Lower leg skin (tissue), 4 donors: Measurements from ENCODE around the gene BBS1. TPM values are rescaled to one million over a fixed set of nuclear protein-coding genes. Genes with fewer than 3 reads are reported as not detected.

Experiments
- DNase-seq, 2 donors: peaks; one replicate each; pipeline ENCODE4 v3.0.0-alpha.2; 2019; ENCODE audit warnings: low spot score in 2 of 2
- H3K4me3 ChIP-seq: fragments of 200-600 bp; sonication (generic); 2 replicates; pipeline ENCODE4 v1.5.1; 2017; ENCODE audit warnings: mild to moderate bottlenecking, low read depth; ENCODE audit not compliant: poor library complexity, severe bottlenecking
- POLR2A ChIP-seq, 2 donors: fragments of 450-650 bp; IDR thresholded peaks; one replicate each; pipeline ENCODE4 v1.6.1; 2016 to 2017; ENCODE audit warnings: antibody characterized with exemption in 2 of 2, mild to moderate bottlenecking in 1 of 2, moderate library complexity in 1 of 2
- WGBS, 2 donors: methylation state at CpG; one replicate each; pipeline ENCODE4 v1.1.5; 2018; 5-methylcytosine and 5-hydroxymethylcytosine counted together
- intact Hi-C: fragments of 100-400 bp; cut with DNase I; formaldehyde crosslinking; loops from one replicate; pipeline ENCODE4 v1.15.0; 2023; ENCODE audit warnings: low total_unique reads
- total RNA-seq, 4 donors: library from RNA; depleted of rRNA; stranded (reverse); fragments of >200 nt; gene quantifications; one replicate each; pipeline ENCODE4 v1.1.0, GENCODE V29; 2016
- TF ChIP-seq, protein P1 (sequence below), 3 donors: fragments of 450-650 bp; IDR thresholded peaks; one replicate each; pipeline ENCODE4 v1.5.1; 2016; ENCODE audit warnings: antibody characterized with exemption in 3 of 3, mild to moderate bottlenecking in 3 of 3, moderate library complexity in 2 of 3

BBS1 gene
- total RNA-seq, 4 donors from 2014 or later = 27.4 to 51.6 (median 37.1) TPM

DNA sequence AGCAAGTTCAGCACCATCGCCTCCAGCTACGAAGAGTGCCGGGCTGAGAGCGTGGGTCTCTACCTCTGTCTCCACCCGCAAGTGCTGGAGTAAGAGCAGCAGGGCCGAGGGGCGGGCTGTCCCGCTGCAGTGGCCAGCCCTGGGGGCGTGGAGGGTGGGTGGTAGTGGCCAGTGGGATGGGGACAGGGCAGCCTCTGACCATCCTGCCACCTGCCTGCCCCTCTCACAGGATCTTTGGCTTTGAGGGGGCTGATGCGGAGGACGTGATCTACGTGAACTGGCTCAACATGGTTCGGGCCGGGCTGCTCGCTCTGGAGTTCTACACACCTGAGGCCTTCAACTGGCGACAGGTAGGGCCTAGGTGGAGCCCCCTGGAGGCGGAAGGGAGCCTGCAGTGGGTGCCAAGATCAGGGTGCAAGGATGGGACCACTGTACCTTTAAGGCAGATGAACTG, 15.0 kb upstream of the BBS1 start:
- H3K4me3 ChIP-seq = no peak overlapping the region
- intact Hi-C loops = no loop called here
- TF ChIP-seq, protein P1, sequence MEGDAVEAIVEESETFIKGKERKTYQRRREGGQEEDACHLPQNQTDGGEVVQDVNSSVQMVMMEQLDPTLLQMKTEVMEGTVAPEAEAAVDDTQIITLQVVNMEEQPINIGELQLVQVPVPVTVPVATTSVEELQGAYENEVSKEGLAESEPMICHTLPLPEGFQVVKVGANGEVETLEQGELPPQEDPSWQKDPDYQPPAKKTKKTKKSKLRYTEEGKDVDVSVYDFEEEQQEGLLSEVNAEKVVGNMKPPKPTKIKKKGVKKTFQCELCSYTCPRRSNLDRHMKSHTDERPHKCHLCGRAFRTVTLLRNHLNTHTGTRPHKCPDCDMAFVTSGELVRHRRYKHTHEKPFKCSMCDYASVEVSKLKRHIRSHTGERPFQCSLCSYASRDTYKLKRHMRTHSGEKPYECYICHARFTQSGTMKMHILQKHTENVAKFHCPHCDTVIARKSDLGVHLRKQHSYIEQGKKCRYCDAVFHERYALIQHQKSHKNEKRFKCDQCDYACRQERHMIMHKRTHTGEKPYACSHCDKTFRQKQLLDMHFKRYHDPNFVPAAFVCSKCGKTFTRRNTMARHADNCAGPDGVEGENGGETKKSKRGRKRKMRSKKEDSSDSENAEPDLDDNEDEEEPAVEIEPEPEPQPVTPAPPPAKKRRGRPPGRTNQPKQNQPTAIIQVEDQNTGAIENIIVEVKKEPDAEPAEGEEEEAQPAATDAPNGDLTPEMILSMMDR (IDR thresholded peaks at IDR 0.05) = no peak
- no peak for TF ChIP-seq POLR2A (IDR thresholded peaks at IDR 0.05)
- DNase-seq = no peak
- 94 to 96% methylated on average over 17 of the region's 17 CpGs for WGBS, 2 donors

DNA sequence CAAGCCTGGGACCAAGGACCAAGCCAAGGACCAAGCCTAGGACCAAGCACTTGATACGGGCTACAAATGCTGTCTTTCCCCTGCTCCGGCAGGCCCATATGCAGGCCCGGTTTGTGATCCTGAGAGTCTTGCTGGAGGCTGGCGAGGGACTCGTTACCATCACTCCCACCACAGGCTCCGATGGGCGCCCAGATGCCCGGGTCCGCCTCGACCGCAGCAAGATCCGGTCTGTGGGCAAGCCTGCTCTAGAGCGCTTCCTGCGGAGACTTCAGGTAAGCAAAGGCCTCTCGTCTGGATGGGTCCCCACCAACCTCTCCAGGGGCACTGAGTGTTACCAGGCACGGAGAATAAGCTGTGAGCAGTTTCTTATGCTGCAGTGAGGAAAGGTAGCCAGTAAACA, 13.2 kb upstream of the BBS1 start:
- no peak overlapping the region for H3K4me3 ChIP-seq
- 92 to 97% methylated on average over 10 to 13 of the region's 16 CpGs for WGBS, 2 donors
- intact Hi-C loops = no loop called here
- no peak for TF ChIP-seq POLR2A (IDR thresholded peaks at IDR 0.05)
- TF ChIP-seq, protein P1 (IDR thresholded peaks at IDR 0.05) = no peak
- DNase-seq = no peak

DNA sequence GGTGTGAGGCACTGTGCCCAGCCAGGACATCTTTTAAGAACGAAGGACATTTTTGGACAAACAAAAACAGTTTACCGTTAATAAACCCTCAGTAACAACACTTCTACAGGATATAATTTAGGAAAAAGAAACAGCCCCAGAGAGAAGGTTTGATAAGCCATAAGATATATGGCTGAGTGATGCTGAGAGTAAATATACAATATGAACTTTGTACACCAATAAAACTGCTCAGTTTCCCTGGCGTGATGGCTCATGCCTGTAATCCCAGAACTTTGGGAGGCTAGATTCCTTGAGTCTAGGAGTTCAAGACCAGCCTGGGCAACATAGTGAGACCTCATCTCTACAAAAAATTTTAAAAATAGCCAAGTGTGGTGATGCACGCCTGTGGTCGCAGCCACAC, 11.9 kb upstream of the BBS1 start:
- no peak for DNase-seq
- intact Hi-C loops = no loop called here
- TF ChIP-seq, protein P1 (IDR thresholded peaks at IDR 0.05) = no peak
- no peak for TF ChIP-seq POLR2A (IDR thresholded peaks at IDR 0.05)
- no peak overlapping the region for H3K4me3 ChIP-seq
- 94 to 95% methylated on average over 5 of the region's 5 CpGs for WGBS, 2 donors

DNA sequence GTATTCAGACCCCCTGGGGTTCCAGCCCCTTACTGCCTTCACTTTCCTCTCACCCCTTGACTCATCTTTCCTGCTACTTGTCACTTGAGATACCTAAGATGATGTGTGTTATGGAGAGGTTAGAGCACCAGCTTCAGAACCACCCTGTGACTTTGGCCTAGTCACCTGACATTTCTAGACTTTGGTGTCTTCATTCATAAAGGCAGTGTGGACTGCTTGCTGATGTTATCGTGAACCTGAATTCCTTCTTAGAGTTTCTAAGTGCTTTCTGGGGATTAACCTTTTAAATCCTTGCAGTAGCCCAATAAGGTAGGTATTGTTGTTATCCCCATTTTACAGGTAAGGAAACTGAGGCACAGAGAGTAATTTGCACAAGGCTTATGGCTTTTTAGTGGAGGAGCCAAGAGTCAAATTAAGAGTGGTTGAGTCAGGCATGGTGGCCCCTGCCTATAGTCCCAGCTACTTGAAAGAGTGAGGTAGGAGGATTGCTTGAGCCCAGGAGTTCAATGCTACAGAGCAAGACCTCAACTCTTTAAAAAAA, 5.1 kb upstream of the BBS1 start:
- no peak for TF ChIP-seq POLR2A (IDR thresholded peaks at IDR 0.05)
- TF ChIP-seq, protein P1 (IDR thresholded peaks at IDR 0.05) = no peak
- 93 to 97% methylated on average over 1 of the region's 1 CpG for WGBS, 2 donors
- intact Hi-C loops = no loop called here

DNA sequence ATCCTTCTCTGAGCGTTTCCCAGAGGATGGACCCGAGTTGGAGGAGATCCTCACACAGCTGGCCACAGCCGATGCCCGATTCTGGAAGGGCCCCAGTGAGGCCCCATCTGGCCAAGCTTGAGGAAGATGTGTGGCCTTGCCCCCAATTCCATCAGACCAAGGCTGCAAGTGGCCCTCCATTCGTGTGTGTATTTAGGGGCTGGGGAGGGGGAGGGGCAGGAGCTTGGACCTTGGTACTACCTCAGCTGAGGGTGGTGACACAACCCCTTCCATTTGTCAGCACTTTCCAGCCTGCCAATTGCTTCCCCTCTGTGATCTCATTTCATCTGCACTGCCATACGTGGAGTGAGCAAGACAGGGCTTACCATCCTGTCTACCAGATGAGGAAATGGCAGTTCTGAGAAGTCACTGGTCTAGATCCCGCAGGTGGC, 1.3 kb upstream of the BBS1 start:
- no peak for DNase-seq
- H3K4me3 ChIP-seq = no peak overlapping the region
- TF ChIP-seq, protein P1 (IDR thresholded peaks at IDR 0.05) = no peak
- TF ChIP-seq POLR2A (IDR thresholded peaks at IDR 0.05) = no peak
- intact Hi-C loops = no loop called here
- 76 to 80% methylated on average over 7 of the region's 7 CpGs for WGBS, 2 donors

More for the DNA sequence above, 5.1 kb upstream of the BBS1 start:
- DNase-seq = no peak
- no peak overlapping the region for H3K4me3 ChIP-seq

DNA sequence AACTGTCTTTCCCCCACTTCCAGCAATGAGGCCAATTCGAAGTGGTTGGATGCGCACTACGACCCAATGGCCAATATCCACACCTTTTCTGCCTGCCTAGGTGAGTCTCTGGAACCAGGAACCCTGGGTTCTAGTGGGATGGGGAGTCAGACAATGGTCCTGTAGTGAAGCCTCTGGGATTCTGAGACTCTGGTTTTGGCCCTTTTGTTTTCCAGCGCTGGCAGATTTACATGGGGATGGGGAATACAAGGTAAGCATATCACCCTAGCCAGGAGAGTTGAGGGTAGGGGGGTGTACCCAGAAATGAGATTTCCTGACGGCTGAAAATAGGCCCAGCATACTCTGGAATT, 530 bp downstream of the BBS1 start:
- no peak for DNase-seq
- WGBS, 2 donors = 3 to 11% methylated on average over 5 of the region's 5 CpGs
- H3K4me3 ChIP-seq = peak overlapping the region; percentile 48
- intact Hi-C loops = no loop called here
- no peak for TF ChIP-seq POLR2A (IDR thresholded peaks at IDR 0.05)
- TF ChIP-seq, protein P1 (IDR thresholded peaks at IDR 0.05) = no peak
